Measurements from ENCODE around the gene ARHGAP15.

ARHGAP15 gene

DNA sequence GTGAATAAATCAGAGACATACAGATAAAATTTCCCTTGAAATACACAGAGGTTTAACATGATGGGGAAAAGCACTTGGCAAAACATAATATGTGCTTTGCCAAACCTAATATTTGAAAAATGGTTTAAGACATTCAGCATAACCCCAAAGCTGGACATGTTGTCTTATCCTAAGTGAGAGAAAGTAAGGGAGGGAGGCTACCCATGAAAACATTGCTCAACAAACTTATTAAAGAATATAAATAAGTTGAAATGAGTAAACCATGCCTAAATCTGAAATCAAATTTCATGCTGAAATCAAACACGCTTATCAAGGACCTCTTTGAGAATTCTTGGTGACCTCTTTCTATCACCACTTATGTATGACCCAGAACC lies 81.2 kb downstream of the ARHGAP15 start:
- H3K4me1 ChIP-seq (ENCODE audit: control insufficient read depth, low read length), result no peaks in the 10 kb centered on the region
- H3K27ac ChIP-seq (ENCODE audit: low read depth, low read length), result no peak overlapping the region
- H3K4me3 ChIP-seq (ENCODE audit: low read length), result no peak overlapping the region
- H3K36me3 ChIP-seq (ENCODE audit: control insufficient read depth, low read length), result peaks cover 11% of the 10 kb centered on the region
- no peaks in the 10 kb centered on the region for H3F3A ChIP-seq (ENCODE audit: control insufficient read depth, insufficient read depth)
- H3K4me2 ChIP-seq (ENCODE audit: low read length), result no peak overlapping the region
- H4K20me1 ChIP-seq (ENCODE audit: control insufficient read depth, insufficient read depth, low read depth, low read length), result no peaks in the 10 kb centered on the region
- H3K9me3 ChIP-seq (ENCODE audit: control insufficient read depth, insufficient read depth, low read length), result no peaks in the 10 kb centered on the region
- no peaks in the 10 kb centered on the region for H3K9me2 ChIP-seq (replicated peaks; ENCODE audit: control insufficient read depth, low read length)
- no peaks in the 10 kb centered on the region for H3K27me3 ChIP-seq (ENCODE audit: control insufficient read depth, low read length)
- H3K79me2 ChIP-seq (ENCODE audit: control insufficient read depth, low read length), result no peaks in the 10 kb centered on the region
- TF ChIP-seq, protein P1, sequence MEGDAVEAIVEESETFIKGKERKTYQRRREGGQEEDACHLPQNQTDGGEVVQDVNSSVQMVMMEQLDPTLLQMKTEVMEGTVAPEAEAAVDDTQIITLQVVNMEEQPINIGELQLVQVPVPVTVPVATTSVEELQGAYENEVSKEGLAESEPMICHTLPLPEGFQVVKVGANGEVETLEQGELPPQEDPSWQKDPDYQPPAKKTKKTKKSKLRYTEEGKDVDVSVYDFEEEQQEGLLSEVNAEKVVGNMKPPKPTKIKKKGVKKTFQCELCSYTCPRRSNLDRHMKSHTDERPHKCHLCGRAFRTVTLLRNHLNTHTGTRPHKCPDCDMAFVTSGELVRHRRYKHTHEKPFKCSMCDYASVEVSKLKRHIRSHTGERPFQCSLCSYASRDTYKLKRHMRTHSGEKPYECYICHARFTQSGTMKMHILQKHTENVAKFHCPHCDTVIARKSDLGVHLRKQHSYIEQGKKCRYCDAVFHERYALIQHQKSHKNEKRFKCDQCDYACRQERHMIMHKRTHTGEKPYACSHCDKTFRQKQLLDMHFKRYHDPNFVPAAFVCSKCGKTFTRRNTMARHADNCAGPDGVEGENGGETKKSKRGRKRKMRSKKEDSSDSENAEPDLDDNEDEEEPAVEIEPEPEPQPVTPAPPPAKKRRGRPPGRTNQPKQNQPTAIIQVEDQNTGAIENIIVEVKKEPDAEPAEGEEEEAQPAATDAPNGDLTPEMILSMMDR (IDR thresholded peaks at IDR 0.05; ENCODE audit: low read depth, low read length, poor library complexity, severe bottlenecking), result no peak
- TF ChIP-seq EZH2phosphoT487 (IDR thresholded peaks at IDR 0.05; ENCODE audit: borderline replicate concordance, low read length), result no peak

DNA sequence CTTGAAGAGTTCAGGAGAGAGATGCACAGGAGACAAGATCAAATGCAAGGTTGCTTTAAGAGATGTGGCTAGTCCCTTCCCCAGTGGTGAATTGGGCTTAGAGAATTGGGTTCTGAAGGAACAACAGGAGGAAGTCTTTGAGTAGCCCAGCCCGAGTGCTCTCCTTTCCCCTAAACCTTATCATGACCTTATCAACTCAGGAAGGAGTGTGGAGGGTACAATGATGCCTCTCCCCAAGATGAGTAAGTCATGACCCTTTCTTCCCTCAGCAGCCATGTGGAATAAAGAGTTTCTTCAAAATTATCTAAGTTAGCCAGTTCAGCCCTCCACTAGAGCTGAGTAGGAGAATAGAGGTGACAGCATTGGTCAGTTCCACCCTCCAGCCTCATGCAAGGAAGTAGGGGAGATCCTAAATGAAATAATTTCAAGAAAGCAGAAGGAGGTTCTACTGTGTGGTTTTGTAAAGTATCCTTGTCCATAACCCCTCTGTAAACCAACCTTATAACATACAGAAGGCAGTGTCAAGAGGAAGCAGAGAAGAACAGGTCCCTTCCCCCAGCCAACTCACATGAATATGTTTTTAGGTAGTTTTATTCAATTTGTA lies 88.4 kb downstream of the ARHGAP15 start:
- Histone ChIP-seq H3F3A (ENCODE audit: control insufficient read depth, insufficient read depth) (no peaks in the 10 kb centered on the region), H4K20me1 (ENCODE audit: control insufficient read depth, insufficient read depth, low read depth, low read length) (no peaks in the 10 kb centered on the region), H3K9me2 (replicated peaks; ENCODE audit: control insufficient read depth, low read length) (no peaks in the 10 kb centered on the region), H3K36me3 (ENCODE audit: control insufficient read depth, low read length) (no peaks in the 10 kb centered on the region), H3K4me2 (ENCODE audit: low read length) (no peak overlapping the region), H3K4me3 (ENCODE audit: low read length) (no peak overlapping the region), H3K79me2 (ENCODE audit: control insufficient read depth, low read length) (no peaks in the 10 kb centered on the region), H3K27me3 (ENCODE audit: control insufficient read depth, low read length) (no peaks in the 10 kb centered on the region), H3K27ac (ENCODE audit: low read depth, low read length) (no peak overlapping the region), H3K9me3 (ENCODE audit: control insufficient read depth, insufficient read depth, low read length) (no peaks in the 10 kb centered on the region), H3K4me1 (ENCODE audit: control insufficient read depth, low read length) (no peaks in the 10 kb centered on the region)
- TF ChIP-seq, protein P1 (IDR thresholded peaks at IDR 0.05; ENCODE audit: low read depth, low read length, poor library complexity, severe bottlenecking), result no peak
- no peak for TF ChIP-seq EZH2phosphoT487 (IDR thresholded peaks at IDR 0.05; ENCODE audit: borderline replicate concordance, low read length)

DNA sequence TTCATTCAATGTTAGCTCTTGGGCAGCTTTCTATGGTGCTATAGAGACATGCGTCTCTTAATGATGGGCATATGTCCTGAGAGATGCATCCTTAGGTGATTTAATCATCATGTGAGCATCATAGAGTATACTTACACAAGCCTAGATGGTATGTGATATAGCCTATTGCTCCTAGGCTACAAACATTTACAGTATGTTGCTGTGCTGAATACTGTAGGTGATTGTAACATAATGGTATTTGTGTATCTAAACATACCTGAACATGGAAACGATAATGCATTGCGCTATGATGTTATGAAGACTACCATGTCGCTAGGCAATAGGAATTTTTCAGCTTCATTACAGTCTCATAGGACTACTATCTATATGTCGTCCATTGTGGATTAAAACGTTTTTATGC lies 89.4 kb downstream of the ARHGAP15 start:
- H3K4me2 ChIP-seq (ENCODE audit: low read length), result no peak overlapping the region
- H3K27ac ChIP-seq (ENCODE audit: low read depth, low read length), result no peak overlapping the region
- TF ChIP-seq EZH2phosphoT487 (IDR thresholded peaks at IDR 0.05; ENCODE audit: borderline replicate concordance, low read length), result no peak
- TF ChIP-seq, protein P1 (IDR thresholded peaks at IDR 0.05; ENCODE audit: low read depth, low read length, poor library complexity, severe bottlenecking), result no peak
- no peaks in the 10 kb centered on the region for H3K9me3 ChIP-seq (ENCODE audit: control insufficient read depth, insufficient read depth, low read length)
- H3K79me2 ChIP-seq (ENCODE audit: control insufficient read depth, low read length), result no peaks in the 10 kb centered on the region
- no peaks in the 10 kb centered on the region for H4K20me1 ChIP-seq (ENCODE audit: control insufficient read depth, insufficient read depth, low read depth, low read length)
- no peaks in the 10 kb centered on the region for H3K27me3 ChIP-seq (ENCODE audit: control insufficient read depth, low read length)
- H3K36me3 ChIP-seq (ENCODE audit: control insufficient read depth, low read length), result no peaks in the 10 kb centered on the region
- H3K4me1 ChIP-seq (ENCODE audit: control insufficient read depth, low read length), result no peaks in the 10 kb centered on the region
- H3K9me2 ChIP-seq (replicated peaks; ENCODE audit: control insufficient read depth, low read length), result no peaks in the 10 kb centered on the region
- H3F3A ChIP-seq (ENCODE audit: control insufficient read depth, insufficient read depth), result no peaks in the 10 kb centered on the region
- H3K4me3 ChIP-seq (ENCODE audit: low read length), result no peak overlapping the region
